Bronchial smooth muscle cell (primary cell): ENCODE results near the gene IFT43. TPM values are rescaled to one million over a fixed set of nuclear protein-coding genes. Genes with fewer than 3 reads are reported as not detected.

Experiments
- total RNA-seq: library from RNA; depleted of rRNA; stranded (reverse); fragments of >200 nt; gene quantifications from 2 replicates; pipeline ENCODE4 v1.2.1, GENCODE V29; 2014

Gene IFT43
- total RNA-seq: 33.2 and 35.9 TPM in 2 replicates

GRCh38 chr14:75985618-75986438, at the start of gene IFT43:
TSS of gene IFT43 (plus strand) at chr14:75985763. CDS start at chr14:75985787, 24 bp downstream.

DNA sequence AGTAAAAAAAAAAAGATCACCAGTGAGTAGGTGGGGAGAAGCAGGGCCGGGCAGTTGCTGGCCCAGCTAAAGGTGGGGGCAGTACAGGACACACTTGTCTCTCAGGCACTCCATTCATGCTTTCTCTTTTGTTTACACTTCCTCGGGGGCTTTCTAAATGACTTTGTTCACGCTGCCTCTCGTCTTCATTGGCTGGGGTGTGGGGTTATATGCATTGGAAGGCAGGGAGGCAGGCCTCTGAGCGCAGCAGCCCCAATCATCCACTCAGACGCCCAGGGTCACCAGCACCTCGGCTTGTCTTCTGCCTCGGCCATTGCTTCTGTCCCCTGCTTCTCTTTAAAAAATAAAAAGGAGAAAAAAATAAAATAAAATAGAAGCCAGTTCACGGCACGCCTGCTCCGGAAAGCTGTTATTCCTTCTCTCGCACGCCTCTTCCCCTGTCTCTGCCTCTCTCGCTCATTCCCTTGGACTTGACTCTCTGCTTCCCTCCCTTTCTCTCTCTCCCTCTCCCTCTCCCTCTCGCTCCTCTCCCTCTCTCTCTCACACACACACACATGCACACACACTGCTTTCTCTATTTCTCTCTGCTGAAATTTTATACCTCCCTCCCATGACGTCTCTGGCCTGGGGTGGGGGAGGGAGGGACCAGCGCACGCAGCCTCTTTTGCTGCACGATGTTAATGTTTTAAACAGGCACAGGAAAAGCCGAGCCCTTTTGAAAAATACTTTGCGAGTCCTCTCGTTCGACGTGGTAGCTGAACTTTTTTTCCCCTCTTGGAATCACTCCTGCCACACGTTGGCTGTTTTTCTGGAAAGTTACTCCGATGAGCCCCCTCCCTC, 3.9 kb upstream of the IFT43 start, which contains the start of gene TGFB3:
TGFB3 (minus strand) TSS at position 570 of the 840 bp plus-strand sequence. CDS start 1,102 bp downstream, outside the sequence.

Other genes starting within 250 kb of the IFT43 start
- 8.4 and 15.0 TPM in 2 replicates for gene TGFB3, start 3.8 kb upstream of the IFT43 start, total RNA-seq
- gene GPATCH2L, start 166.2 kb downstream of the IFT43 start, total RNA-seq: 44.4 and 64.7 TPM in 2 replicates